Suppressor macrophage treated with lipopolysaccharide for 4 hours (primary cell): ENCODE results near the gene HID1.
"Not testable (repeated sequence)": the region's sequence is repeated elsewhere in the genome, so short reads cannot be mapped to it uniquely, and the experiment has no call there.

Experiments used
- DNase-seq: peaks from one replicate; pipeline ENCODE4 v3.0.0-alpha.2; 2020

HID1 gene

GRCh38 chr17:74921026-74921681 lies 51.4 kb downstream of the HID1 start:
- no peak for DNase-seq

- DNase-seq: no peak
Observed at GRCh38 chr17:74920642-74921025, 51.9 kb downstream of the HID1 start.

- no peak for DNase-seq
Observed at GRCh38 chr17:74920306-74920620, 52.3 kb downstream of the HID1 start.

GRCh38 chr17:74919440-74920305 lies 52.9 kb downstream of the HID1 start:
- peak; percentile 31 for DNase-seq

GRCh38 chr17:74918906-74919305 lies 53.7 kb downstream of the HID1 start:
- no peak for DNase-seq

- DNase-seq: peak; percentile 36
Observed at GRCh38 chr17:74917430-74917829, 55.1 kb downstream of the HID1 start.

- no peak for DNase-seq
Observed at GRCh38 chr17:74916851-74917199, 55.7 kb downstream of the HID1 start.

- no peak for DNase-seq
Observed at GRCh38 chr17:74916136-74916850, 56.3 kb downstream of the HID1 start.

GRCh38 chr17:74911423-74911822 lies 61.1 kb downstream of the HID1 start:
- DNase-seq: not testable (repeated sequence)

- DNase-seq: not testable (repeated sequence)
Observed at GRCh38 chr17:74909097-74909496, 63.5 kb downstream of the HID1 start.

- DNase-seq: no peak
Observed at GRCh38 chr17:74907012-74907411, 65.5 kb downstream of the HID1 start.

GRCh38 chr17:74906214-74906793 lies 66.3 kb downstream of the HID1 start:
- not testable (repeated sequence) for DNase-seq

- DNase-seq: no peak
Observed at GRCh38 chr17:74904687-74905409, 67.7 kb downstream of the HID1 start.

- DNase-seq: no peak
Observed at GRCh38 chr17:74903671-74904070, 68.9 kb downstream of the HID1 start.

- DNase-seq: no peak
Observed at GRCh38 chr17:74903034-74903433, 69.5 kb downstream of the HID1 start.

- no peak for DNase-seq
Observed at GRCh38 chr17:74901353-74902135, 71.0 kb downstream of the HID1 start.
